Measurements from ENCODE around the gene ZSCAN30. TPM values are rescaled to one million over a fixed set of nuclear protein-coding genes. Genes with fewer than 3 reads are reported as not detected.

Gene ZSCAN30
- total RNA-seq, 3 donors from 2014 or later = 9.7 to 14.9 (median 14.3) TPM

DNA sequence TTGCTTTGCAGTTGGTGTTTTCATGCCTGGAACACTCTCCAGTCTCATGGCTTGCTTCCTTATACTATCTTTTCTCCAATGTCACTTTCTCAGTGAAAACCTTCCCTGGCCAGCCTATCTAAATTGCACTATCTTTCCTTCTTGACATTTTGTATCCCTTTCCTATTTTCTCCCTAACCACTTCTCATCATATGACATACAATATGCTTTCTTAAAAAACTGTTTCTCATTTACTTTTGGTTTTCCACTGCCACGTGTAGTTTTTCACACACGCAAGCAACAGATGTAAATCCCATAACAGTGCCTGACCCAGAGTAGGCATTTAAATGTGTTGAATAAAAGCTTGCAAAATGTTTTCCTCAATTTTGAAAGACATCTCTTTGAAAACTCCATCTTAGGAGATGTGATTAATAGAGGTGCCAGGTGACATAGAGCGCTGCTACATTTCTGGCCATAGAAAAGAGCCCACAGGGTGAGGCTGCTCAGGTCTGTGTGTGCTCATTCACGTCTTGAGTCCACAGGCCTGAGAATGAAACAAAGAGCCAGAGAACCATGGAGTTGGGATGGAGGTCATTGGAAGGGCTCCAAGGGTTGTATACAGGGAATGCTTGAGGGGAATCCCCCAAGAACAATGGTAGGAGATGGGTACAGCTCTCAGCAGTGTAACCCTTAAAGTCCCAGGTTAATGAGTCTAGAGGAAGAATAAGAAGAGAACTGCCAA lies 41.5 kb upstream of the ZSCAN30 start:
- ATAC-seq (peak; percentile 25), DNase-seq (no peak)
- Histone ChIP-seq H3K9me3 (no peaks in the 10 kb centered on the region), H3K4me1 (ENCODE audit: low read depth) (no peaks in the 10 kb centered on the region), H3K4me3 (no peak overlapping the region), H3K36me3 (ENCODE audit: low read depth) (peaks cover 5% of the 10 kb centered on the region)
- TF ChIP-seq, protein P1, sequence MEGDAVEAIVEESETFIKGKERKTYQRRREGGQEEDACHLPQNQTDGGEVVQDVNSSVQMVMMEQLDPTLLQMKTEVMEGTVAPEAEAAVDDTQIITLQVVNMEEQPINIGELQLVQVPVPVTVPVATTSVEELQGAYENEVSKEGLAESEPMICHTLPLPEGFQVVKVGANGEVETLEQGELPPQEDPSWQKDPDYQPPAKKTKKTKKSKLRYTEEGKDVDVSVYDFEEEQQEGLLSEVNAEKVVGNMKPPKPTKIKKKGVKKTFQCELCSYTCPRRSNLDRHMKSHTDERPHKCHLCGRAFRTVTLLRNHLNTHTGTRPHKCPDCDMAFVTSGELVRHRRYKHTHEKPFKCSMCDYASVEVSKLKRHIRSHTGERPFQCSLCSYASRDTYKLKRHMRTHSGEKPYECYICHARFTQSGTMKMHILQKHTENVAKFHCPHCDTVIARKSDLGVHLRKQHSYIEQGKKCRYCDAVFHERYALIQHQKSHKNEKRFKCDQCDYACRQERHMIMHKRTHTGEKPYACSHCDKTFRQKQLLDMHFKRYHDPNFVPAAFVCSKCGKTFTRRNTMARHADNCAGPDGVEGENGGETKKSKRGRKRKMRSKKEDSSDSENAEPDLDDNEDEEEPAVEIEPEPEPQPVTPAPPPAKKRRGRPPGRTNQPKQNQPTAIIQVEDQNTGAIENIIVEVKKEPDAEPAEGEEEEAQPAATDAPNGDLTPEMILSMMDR (IDR thresholded peaks at IDR 0.05) = no peak
- intact Hi-C loops (cut with DNase I, micrococcal nuclease) = no loop called here

DNA sequence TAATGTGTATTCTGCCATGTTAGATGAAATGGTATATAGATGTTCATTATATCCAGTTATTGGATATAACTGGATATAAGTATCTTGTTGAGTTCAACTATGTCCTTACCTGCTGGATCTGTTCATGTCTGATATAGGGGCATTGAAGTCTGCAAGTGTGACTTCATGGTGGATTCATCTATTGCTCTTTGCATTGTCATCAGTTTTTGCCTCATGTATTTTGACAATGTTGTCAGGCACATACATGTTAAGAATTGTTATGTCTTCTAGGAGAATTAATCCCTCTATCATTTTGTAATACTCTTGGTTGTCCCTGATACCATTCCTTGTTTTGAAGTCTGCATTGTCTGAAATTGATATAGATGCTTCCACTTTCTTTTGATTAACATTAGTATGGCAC lies 38.8 kb upstream of the ZSCAN30 start:
- Histone ChIP-seq H3K4me1 (ENCODE audit: low read depth) (no peaks in the 10 kb centered on the region), H3K9me3 (no peaks in the 10 kb centered on the region), H3K36me3 (ENCODE audit: low read depth) (no peaks in the 10 kb centered on the region), H3K4me3 (no peak overlapping the region)
- intact Hi-C loops (cut with DNase I, micrococcal nuclease) = no loop called here
- ATAC-seq (no peak), DNase-seq (no peak)
- TF ChIP-seq, protein P1 (IDR thresholded peaks at IDR 0.05) = no peak

DNA sequence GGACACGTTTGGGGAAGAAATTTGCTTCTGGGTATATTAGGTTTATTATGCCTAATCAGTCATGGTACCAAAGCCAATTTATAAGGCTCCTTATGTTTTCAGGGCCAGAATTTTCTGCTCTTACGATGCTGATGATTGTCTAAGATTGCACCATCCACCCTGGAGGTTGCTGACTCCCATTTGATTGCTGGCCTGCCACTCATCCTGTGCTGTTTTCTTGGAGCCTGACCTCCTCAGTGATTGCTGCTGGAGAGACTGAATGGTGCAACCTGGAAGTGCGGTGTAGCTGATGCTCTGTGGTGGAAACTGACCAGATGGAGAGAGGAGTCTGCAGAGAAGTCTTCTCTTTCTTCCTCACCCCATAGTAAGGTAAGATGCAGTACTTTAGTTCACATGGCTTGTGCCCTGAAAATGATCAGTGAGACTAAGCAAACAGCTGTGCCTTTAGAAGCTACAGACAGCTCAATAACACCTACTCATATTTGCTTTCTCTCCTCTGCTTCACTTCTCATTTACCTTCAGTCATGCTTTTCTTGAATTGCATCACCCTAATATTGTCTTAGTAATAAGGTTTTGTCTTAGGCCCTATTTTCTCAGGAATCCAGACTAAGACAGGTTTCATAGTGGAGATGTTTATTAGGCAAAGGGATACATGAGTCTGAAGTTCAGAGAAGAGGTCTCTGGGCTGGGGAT lies 36.8 kb upstream of the ZSCAN30 start:
- no peak overlapping the region for H3K4me3 ChIP-seq
- DNase-seq (no peak), ATAC-seq (no peak)
- H3K4me1 ChIP-seq (ENCODE audit: low read depth) = no peaks in the 10 kb centered on the region
- no peaks in the 10 kb centered on the region for H3K36me3 ChIP-seq (ENCODE audit: low read depth)
- intact Hi-C loops (cut with DNase I, micrococcal nuclease) = no loop called here
- H3K9me3 ChIP-seq = no peaks in the 10 kb centered on the region
- TF ChIP-seq, protein P1 (IDR thresholded peaks at IDR 0.05) = no peak

DNA sequence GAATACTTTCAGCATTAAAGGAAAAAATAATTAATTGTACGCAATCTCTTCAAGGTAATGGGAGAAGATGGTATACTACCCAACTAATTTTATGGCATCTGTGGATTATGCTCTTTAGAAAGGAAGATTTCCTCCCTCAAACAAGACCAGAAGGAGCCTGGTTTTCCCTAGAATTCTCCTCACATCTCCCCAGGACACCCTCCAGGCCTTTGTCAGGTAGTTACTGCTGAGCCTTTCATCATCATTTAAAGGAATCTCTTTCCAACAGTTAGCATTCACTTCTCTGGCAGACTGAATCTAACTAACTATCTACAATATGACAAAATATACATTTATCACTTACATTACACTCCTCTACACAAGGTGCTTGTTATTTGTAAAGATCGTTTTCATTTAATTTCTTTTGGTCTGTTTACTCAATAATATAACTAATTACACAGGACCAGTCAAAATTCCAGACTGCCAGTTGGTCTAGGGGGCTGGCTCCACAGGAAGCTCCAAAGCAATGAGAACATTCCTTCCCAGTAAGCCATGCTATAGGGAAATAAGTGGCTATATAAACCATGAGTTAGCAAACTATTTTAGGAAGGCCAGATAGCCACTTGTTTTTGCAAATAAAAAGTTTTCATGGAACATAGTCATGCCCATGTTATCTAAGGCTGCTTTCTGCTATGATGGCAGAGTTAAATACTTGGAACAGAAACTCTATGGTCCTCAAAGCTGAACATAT lies 35.1 kb upstream of the ZSCAN30 start:
- Histone ChIP-seq H3K36me3 (ENCODE audit: low read depth) (no peaks in the 10 kb centered on the region), H3K9me3 (no peaks in the 10 kb centered on the region)

More for the DNA sequence above, 35.1 kb upstream of the ZSCAN30 start:
- H3K4me1 ChIP-seq (ENCODE audit: low read depth) = no peaks in the 10 kb centered on the region
- ATAC-seq (no peak), DNase-seq (no peak)
- TF ChIP-seq, protein P1 (IDR thresholded peaks at IDR 0.05) = no peak
- intact Hi-C loops (cut with DNase I, micrococcal nuclease) = no loop called here
- H3K4me3 ChIP-seq = no peak overlapping the region

Measured in mucosa of descending colon (tissue), 3 donors.